Activated T-helper 1 cell treated with anti-CD3 and anti-CD28 coated beads, Interleukin-2, amount 50 U/mL, for 16 hours (primary cell): Measurements from ENCODE around the gene TULP3.

ENCODE experiments used
- DNase-seq, 2 donors: peaks; one replicate each; pipeline ENCODE4 v3.0.0-alpha.2; 2020; ENCODE audit warnings: low read depth in 1 of 2, low spot score in 1 of 2

Gene TULP3

GRCh38 chr12:2963760-2964292, 73.1 kb downstream of the TULP3 start:
- no peak for DNase-seq

- no peak for DNase-seq
Observed at GRCh38 chr12:2967651-2968050, 77.0 kb downstream of the TULP3 start.

- no peak for DNase-seq
Observed at GRCh38 chr12:2970744-2971143, 80.1 kb downstream of the TULP3 start.

- DNase-seq: no peak
Observed at GRCh38 chr12:2973566-2973965, 82.9 kb downstream of the TULP3 start.

GRCh38 chr12:2974560-2974971, 83.9 kb downstream of the TULP3 start:
- no peak for DNase-seq

GRCh38 chr12:2976581-2976996, 85.9 kb downstream of the TULP3 start:
- DNase-seq: no peak

- no peak for DNase-seq
Observed at GRCh38 chr12:2977776-2978175, 87.1 kb downstream of the TULP3 start.

- DNase-seq: no peak
Observed at GRCh38 chr12:2979806-2980205, 89.1 kb downstream of the TULP3 start.

GRCh38 chr12:2980630-2981029, 89.9 kb downstream of the TULP3 start:
- no peak for DNase-seq

GRCh38 chr12:2982361-2982760, 91.7 kb downstream of the TULP3 start:
- DNase-seq: no peak

- no peak for DNase-seq
Observed at GRCh38 chr12:2984249-2984648, 93.6 kb downstream of the TULP3 start.

GRCh38 chr12:2984698-2985097, 94.0 kb downstream of the TULP3 start:
- no peak for DNase-seq

GRCh38 chr12:2986876-2987275, 96.2 kb downstream of the TULP3 start:
- no peak for DNase-seq

GRCh38 chr12:2988494-2988893, 97.8 kb downstream of the TULP3 start:
- no peak for DNase-seq
